ENCODE results near the gene TBCA. TPM values are rescaled to one million over a fixed set of nuclear protein-coding genes. Genes with fewer than 3 reads are reported as not detected.

Gene TBCA
- total and polyA plus RNA-seq, 11 donors, result 108 to 171 (median 132) TPM

DNA sequence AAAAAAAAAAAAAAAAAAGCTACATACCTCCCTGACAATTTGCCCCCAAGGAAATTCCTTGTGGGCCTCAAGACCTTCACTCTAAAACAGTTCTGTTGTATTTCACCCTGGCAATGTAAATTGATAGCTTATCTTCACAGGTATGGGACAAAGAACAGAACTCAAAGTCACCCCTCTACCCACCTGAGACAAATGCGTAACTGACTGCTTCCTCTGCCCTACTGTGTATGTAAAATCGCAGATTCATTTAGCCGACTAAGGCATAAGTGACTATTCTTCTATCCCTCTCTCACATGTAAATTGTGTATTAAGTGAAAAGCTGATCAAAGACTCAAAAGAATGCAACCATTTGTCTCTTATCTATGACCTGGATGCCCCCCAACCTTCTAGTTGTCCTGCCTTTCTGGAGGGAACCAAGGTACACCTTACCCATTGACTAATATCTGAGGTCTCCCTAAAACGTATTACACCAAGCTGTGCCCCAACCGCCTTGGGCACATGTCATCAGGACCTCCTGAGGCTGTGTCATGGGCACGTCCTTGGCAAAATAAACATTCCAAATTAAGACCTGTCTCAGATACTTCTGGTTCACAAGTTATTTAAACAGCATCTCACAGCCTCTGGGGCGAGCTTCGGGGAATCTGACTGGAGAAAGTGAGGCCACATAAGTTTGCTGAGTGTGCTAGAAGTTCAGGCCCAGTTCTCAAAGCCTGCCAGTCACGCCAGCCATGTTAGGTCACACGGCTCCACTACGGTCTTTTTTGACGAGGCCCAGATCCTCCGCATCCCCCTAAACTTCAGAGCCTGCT lies 954 bp downstream of the TBCA start:
- DNase-seq, result no peak
- peaks cover 0 to 21% (median 3%) of the 10 kb centered on the region in 9 donors for H3K36me3 ChIP-seq
- intact Hi-C loops (cut with DNase I), result loop anchor here in 3 of 10 donors (5.0 to 10.0 kb wide), 2 partner anchors 128 to 130 kb away; no protein-coding TSS in a partner anchor
- H3K9me3 ChIP-seq, result no peaks in the 10 kb centered on the region
- H3K27me3 ChIP-seq, result no peaks in the 10 kb centered on the region
- ATAC-seq, result peak in 2 of 4 donors; percentile 1 to 34
- TF ChIP-seq POLR2A (IDR thresholded peaks at IDR 0.05), result no peak
- TF ChIP-seq, protein P1, sequence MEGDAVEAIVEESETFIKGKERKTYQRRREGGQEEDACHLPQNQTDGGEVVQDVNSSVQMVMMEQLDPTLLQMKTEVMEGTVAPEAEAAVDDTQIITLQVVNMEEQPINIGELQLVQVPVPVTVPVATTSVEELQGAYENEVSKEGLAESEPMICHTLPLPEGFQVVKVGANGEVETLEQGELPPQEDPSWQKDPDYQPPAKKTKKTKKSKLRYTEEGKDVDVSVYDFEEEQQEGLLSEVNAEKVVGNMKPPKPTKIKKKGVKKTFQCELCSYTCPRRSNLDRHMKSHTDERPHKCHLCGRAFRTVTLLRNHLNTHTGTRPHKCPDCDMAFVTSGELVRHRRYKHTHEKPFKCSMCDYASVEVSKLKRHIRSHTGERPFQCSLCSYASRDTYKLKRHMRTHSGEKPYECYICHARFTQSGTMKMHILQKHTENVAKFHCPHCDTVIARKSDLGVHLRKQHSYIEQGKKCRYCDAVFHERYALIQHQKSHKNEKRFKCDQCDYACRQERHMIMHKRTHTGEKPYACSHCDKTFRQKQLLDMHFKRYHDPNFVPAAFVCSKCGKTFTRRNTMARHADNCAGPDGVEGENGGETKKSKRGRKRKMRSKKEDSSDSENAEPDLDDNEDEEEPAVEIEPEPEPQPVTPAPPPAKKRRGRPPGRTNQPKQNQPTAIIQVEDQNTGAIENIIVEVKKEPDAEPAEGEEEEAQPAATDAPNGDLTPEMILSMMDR (IDR thresholded peaks at IDR 0.05), result no peak
- H3K4me1 ChIP-seq, result peaks cover 0 to 57% (median 44%) of the 10 kb centered on the region in 12 donors
- H3K4me3 ChIP-seq, result peak overlapping the region; percentile 63 to 96 (median 82)
- peak overlapping the region; percentile 87 to 98 (median 93) for H3K27ac ChIP-seq
- WGBS, 4 donors, result 8 to 14% (median 12%) methylated on average over 13 of the region's 13 CpGs

DNA sequence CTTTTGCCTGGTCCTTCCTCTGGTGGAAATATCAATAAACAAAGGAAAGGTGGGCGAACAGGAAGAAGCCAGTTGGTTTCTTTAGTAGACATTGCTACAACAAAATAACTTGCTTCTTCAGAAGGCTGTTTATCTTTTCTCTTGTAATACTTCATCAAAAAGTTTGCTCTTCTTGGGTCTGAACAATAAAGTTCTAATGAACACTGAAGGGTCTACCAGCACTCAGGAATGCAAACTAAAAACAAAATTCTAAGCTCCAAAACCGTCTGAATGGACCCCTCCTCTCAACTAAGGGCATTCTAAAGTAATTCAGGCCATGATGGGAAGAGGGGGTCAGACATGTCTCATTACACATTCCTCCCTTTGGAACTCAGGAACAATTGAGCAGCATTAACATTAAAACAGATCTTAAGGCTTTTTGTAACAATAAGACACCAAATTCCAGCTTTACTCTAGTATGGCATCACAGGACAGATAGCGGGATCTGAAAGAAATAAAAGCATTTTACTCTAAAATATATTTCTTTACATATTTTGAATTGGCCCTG lies 2.3 kb downstream of the TBCA start:
- intact Hi-C loops (cut with DNase I), result loop anchor here in 1 of 10 donors (10.0 kb wide), 1 partner anchor 129 kb away; no protein-coding TSS in a partner anchor
- peaks cover 0 to 28% (median 14%) of the 10 kb centered on the region in 9 donors for H3K36me3 ChIP-seq
- H3K27me3 ChIP-seq, result no peaks in the 10 kb centered on the region
- TF ChIP-seq, protein P1 (IDR thresholded peaks at IDR 0.05), result no peak
- no peak for TF ChIP-seq POLR2A (IDR thresholded peaks at IDR 0.05)
- DNase-seq (no peak), ATAC-seq (no peak)
- no peaks in the 10 kb centered on the region for H3K9me3 ChIP-seq
- peaks cover 0 to 65% (median 53%) of the 10 kb centered on the region in 12 donors for H3K4me1 ChIP-seq
- WGBS, 4 donors, result 70 to 77% (median 75%) methylated on average over 3 of the region's 3 CpGs
- H3K27ac ChIP-seq, result no peak overlapping the region
- H3K4me3 ChIP-seq, result peak overlapping the region in 1 of 12 donors; percentile 13

DNA sequence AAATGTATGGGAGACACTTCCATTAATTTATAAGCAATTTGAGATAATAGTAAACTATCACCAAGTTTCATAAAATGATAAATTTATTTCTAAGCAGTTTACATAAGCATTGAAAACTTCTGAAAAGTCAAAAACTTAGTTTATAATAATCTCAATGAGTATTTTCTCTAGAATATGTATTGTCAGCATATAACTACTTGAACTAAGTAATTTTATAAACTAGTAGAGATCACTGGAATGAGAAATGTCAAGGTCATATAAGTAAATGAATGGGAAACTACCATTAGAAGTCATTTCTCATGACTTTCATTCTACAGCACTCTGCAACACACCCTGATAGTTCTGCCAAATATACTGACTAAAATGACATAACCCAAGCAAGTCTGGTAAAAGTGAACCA lies 3.4 kb downstream of the TBCA start:
- Histone ChIP-seq H3K36me3 (peaks cover 0 to 38% (median 17%) of the 10 kb centered on the region in 9 donors), H3K9me3 (no peaks in the 10 kb centered on the region), H3K4me3 (no peak overlapping the region), H3K27me3 (no peaks in the 10 kb centered on the region), H3K4me1 (peaks cover 0 to 67% (median 53%) of the 10 kb centered on the region in 12 donors), H3K27ac (no peak overlapping the region)
- DNase-seq (no peak), ATAC-seq (no peak)
- TF ChIP-seq, protein P1 (IDR thresholded peaks at IDR 0.05), result no peak
- no peak for TF ChIP-seq POLR2A (IDR thresholded peaks at IDR 0.05)
- intact Hi-C loops (cut with DNase I), result loop anchor here in 1 of 10 donors (10.0 kb wide), 1 partner anchor 128 kb away; no protein-coding TSS in a partner anchor

DNA sequence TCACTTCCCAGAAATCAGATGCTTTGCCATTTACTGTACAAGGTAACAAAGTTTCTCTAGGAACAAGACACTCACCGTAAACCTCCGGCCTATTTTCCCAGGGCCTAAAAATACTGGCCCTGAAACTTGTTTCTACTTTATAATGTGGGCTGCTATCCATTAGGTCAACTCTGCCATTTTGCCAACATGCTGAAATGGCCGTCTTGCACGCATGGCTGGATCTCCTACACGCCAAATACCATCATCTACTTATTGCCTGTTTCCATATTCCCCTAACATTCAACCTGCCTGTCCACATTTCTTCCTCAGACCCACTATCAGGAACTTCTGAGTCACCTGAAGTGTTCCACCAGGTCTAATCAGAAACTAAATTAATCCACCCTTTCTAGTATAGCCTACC lies 4.7 kb downstream of the TBCA start:
- H3K9me3 ChIP-seq, result no peaks in the 10 kb centered on the region
- intact Hi-C loops (cut with DNase I), result loop anchor here in 1 of 10 donors (10.0 kb wide), 1 partner anchor 127 kb away; no protein-coding TSS in a partner anchor
- peaks cover 0 to 62% (median 52%) of the 10 kb centered on the region in 12 donors for H3K4me1 ChIP-seq
- WGBS, 4 donors, result 78 to 96% (median 95%) methylated on average over 5 of the region's 5 CpGs
- H3K36me3 ChIP-seq, result peaks cover 0 to 43% (median 23%) of the 10 kb centered on the region in 9 donors
- TF ChIP-seq, protein P1 (IDR thresholded peaks at IDR 0.05), result no peak
- TF ChIP-seq POLR2A (IDR thresholded peaks at IDR 0.05), result no peak
- no peak overlapping the region for H3K27ac ChIP-seq
- DNase-seq, result no peak
- no peaks in the 10 kb centered on the region for H3K27me3 ChIP-seq
- no peak overlapping the region for H3K4me3 ChIP-seq
- ATAC-seq, result no peak

All from heart left ventricle (tissue), 16 donors.